Immature natural killer cell (primary cell): ENCODE results near the gene SLC6A13. TPM values are rescaled to one million over a fixed set of nuclear protein-coding genes. Genes with fewer than 3 reads are reported as not detected.

ENCODE experiments used
- DNase-seq, 3 donors: peaks; one replicate each; pipeline ENCODE4 v3.0.0; 2022; ENCODE audit warnings: mixed read lengths in 1 of 3
- H3K27ac Mint-ChIP-seq, 6 donors: one replicate each; pipeline ENCODE4 v1.8.0; 2020; ENCODE audit warnings: mixed read lengths in 6 of 6, mild to moderate bottlenecking in 5 of 6, inconsistent platforms in 4 of 6, moderate library complexity in 3 of 6
- H3K27me3 Mint-ChIP-seq, 3 donors: one replicate each; pipeline ENCODE4 v1.8.0; 2020 to 2021; ENCODE audit warnings: low read depth in 3 of 3, mild to moderate bottlenecking in 3 of 3, mixed read lengths in 3 of 3, moderate library complexity in 3 of 3, inconsistent platforms in 1 of 3
- H3K36me3 Mint-ChIP-seq, 3 donors: one replicate each; pipeline ENCODE4 v1.8.0; 2020; ENCODE audit warnings: mixed read lengths in 3 of 3, inconsistent platforms in 2 of 3, mild to moderate bottlenecking in 2 of 3
- H3K4me1 Mint-ChIP-seq, 2 donors: one replicate each; pipeline ENCODE4 v1.8.0; 2020; ENCODE audit warnings: inconsistent platforms in 2 of 2, mild to moderate bottlenecking in 2 of 2, mixed read lengths in 2 of 2, moderate library complexity in 1 of 2
- H3K4me3 Mint-ChIP-seq, 5 donors: one replicate each; pipeline ENCODE4 v1.8.0; 2020; ENCODE audit warnings: mild to moderate bottlenecking in 5 of 5, mixed read lengths in 5 of 5, inconsistent platforms in 3 of 5, moderate library complexity in 3 of 5
- H3K9me3 Mint-ChIP-seq, 6 donors: one replicate each; pipeline ENCODE4 v1.8.0; 2020; ENCODE audit warnings: mild to moderate bottlenecking in 6 of 6, mixed read lengths in 6 of 6, inconsistent platforms in 4 of 6, moderate library complexity in 3 of 6
- polyA plus RNA-seq, 3 donors: library from polyadenylated mRNA; unstranded; fragments of 300-500 nt; fragmentation: Illumina TruSeq; gene quantifications; one replicate each; pipeline ENCODE4 v1.2.3, GENCODE V29; 2021

Gene SLC6A13
- polyA plus RNA-seq, 3 donors from 2014 or later: 0.16 TPM; not detected in 2

DNA sequence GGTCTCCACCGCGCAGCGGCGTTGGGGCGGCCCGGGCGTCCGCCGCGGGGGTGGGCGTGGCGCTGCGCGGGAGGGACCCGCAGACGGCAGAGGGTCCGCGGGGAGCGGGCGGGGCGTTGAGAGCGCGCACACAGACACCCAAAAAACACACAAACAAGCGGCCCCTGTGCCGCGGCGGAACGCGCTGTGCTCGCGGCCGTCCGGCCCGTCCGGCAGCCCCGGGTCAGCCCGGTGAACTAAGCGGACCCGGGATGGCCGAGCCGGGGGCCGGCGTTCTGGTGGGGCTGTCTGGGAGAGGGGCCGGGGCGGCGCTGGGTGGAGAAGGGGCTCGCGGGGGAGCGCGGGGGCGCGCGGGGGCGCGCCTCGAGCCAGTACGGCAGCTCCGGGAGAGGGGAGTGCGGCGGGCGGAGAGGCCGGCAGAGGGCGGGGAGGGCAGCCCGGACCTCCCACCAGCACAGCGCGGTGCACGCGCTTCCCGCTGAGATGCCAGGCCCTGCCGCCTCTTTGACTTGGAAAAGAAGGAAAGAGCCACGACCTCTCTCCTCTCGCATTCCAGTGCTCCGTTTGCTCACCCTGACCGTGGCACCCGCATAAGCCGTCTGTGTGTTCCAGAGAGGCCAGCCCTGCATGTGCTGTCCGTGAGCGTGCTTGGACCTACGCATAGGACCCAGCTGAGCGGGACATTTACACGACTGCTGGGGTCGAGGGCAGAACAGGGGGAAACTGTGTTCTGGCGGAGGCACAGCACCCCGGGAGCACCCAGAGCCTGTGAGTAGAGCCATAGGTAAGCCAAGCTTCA lies 59.0 kb downstream of the SLC6A13 start:
- Mint-ChIP-seq H3K27ac (no peak overlapping the region), H3K27me3 (peaks cover 8 to 16% (median 15%) of the 10 kb centered on the region in 3 donors), H3K4me3 (peak overlapping the region in 2 of 5 donors; percentile 1 to 17), H3K36me3 (no peaks in the 10 kb centered on the region), H3K9me3 (peaks cover 0 to 2% (median 0%) of the 10 kb centered on the region in 6 donors), H3K4me1 (peaks cover 0 to 5% of the 10 kb centered on the region in 2 donors)
- DNase-seq: no peak

DNA sequence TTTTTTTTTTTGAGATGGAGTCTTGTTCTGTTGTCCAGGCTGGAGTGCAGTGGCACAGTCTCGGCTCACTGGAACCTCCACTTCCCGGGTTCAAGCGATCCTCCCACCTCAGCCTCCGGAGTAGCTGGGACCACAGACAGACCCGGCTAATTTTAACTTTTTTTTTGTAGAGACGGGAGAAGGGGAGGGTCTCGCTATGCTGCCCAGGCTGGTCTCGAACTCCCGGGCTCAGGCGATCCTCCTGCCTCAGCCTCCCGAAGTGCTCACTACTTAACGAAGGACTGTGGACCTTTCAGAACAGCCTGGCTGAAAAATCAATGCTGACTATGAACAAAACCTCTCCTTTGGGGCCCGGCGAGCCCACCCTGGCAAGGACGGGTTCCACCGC lies 59.6 kb downstream of the SLC6A13 start:
- H3K4me3 Mint-ChIP-seq: no peak overlapping the region
- peaks cover 0 to 2% (median 0%) of the 10 kb centered on the region in 6 donors for H3K9me3 Mint-ChIP-seq
- H3K27me3 Mint-ChIP-seq: peaks cover 8 to 17% (median 16%) of the 10 kb centered on the region in 3 donors
- H3K4me1 Mint-ChIP-seq: peaks cover 0 to 5% of the 10 kb centered on the region in 2 donors
- no peak overlapping the region for H3K27ac Mint-ChIP-seq
- no peaks in the 10 kb centered on the region for H3K36me3 Mint-ChIP-seq
- no peak for DNase-seq

DNA sequence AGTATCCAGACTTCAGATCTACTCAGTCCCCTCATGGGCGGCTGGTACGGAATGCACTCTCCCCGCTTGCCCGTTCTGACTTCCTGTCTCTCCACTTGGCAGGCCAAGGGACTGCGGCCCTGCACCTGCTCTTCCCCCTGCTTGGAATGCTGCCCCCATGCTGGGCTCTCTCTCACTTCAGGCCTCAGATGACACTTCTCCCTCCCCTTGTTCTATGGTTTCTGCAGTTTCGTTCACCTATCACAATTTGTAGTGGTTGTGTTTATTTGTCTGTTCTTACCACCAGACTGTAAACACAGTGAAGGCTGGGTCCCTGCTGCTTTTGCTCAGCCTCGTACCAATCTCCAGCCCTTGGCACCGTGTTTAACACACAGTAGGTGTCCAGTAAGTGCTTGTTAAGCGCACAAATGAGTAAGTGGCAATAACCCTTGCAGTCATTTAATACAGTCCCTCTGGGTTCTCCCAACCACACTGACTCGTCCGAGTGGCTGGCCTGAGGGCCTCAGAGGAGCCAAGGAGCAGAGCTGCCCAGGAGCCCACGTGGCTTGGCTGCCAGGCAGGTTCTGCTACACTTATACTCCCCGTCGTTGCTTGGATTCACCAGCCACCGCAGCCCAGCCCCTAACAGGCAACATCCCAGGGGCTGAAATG lies 60.4 kb downstream of the SLC6A13 start:
- Mint-ChIP-seq H3K9me3 (peaks cover 0 to 2% (median 0%) of the 10 kb centered on the region in 6 donors), H3K27me3 (peaks cover 8 to 17% (median 16%) of the 10 kb centered on the region in 3 donors), H3K36me3 (no peaks in the 10 kb centered on the region), H3K4me1 (peaks cover 0 to 5% of the 10 kb centered on the region in 2 donors), H3K4me3 (peak overlapping the region in 3 of 5 donors; percentile 13 to 65 (median 55)), H3K27ac (no peak overlapping the region)
- no peak for DNase-seq

DNA sequence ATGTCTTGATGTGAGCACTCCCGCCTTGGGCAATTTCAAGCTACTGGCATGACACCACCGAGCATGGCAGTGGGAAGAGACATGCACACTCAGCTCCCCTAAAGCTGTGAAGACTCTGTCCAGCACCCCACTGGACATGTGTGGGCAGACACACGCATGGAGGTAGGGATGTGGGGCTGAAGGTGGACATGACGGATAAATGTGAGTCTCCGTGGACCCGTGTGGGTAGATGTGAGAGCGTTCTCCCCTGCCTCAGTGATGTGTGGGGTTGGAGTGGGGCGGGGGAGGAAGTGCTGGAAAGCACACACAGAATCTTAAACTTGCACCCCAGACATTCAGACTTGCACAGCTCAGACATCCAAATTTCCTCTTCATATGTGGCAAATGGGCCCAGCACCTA lies 61.3 kb downstream of the SLC6A13 start:
- Mint-ChIP-seq H3K4me3 (no peak overlapping the region), H3K27me3 (peaks cover 8 to 17% (median 16%) of the 10 kb centered on the region in 3 donors), H3K36me3 (no peaks in the 10 kb centered on the region), H3K4me1 (peaks cover 0 to 5% of the 10 kb centered on the region in 2 donors), H3K27ac (no peak overlapping the region), H3K9me3 (peaks cover 0 to 2% (median 0%) of the 10 kb centered on the region in 6 donors)
- no peak for DNase-seq

DNA sequence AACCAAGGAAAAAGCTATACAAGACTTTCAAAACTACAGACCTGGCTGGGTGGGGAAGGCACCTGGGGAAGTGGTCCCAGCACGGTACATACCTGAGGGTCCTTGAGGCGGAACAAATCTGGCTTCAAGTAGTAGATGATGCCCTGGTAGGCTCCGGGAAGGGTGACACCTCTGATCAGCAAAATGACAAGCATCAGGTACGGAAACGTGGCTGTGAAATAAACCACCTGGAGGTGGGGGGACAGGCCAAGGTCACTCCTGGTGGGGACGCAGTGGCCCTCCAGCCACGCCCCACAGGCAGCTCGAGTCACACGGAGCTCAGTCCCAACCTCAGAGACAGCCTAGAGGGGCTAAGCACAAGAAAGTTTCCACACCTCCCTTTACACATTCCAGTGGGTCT lies 63.9 kb downstream of the SLC6A13 start:
- Mint-ChIP-seq H3K4me3 (no peak overlapping the region), H3K27ac (no peak overlapping the region), H3K36me3 (no peaks in the 10 kb centered on the region), H3K4me1 (peaks cover 0 to 5% of the 10 kb centered on the region in 2 donors), H3K9me3 (peaks cover 0 to 2% (median 0%) of the 10 kb centered on the region in 6 donors), H3K27me3 (peaks cover 3 to 12% (median 7%) of the 10 kb centered on the region in 3 donors)
- no peak for DNase-seq

DNA sequence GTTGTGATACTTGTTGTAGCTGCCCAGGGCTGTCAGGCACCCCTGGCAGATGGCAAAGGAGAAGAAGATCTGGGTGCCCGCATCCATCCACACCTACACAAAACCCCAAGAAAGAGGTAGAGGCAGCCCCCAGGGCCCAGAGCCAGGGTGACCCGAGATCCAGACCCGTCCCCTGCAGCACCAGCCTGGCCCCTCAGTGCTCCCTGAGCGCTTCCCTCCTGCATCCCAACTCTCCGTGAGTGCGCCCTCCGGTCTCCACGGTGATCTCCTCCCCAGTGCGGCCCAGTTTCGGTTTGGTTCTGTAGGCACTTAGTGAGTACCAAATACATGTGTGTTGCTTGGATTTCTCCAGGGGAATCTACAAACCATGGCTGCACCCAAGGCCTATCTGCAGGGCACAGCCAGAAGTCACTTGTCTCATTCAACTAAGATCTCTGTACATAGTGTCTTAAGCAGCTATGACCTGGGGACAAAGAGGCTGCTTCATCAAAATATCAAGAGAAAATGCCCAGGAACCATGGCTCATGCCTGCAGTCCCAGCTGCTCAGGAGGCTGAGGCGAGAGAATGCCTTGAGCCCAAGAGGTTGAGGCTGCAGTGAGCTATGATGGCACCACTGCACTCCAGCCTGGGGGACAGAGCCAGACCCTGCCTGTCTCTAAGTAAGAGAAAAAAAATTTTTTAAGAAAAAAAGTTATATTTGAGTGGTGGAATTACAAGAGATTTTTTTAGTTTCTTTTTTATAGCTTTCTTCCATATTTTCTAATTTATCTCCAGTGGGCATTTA lies 64.5 kb downstream of the SLC6A13 start:
- H3K27me3 Mint-ChIP-seq: peaks cover 3 to 12% (median 8%) of the 10 kb centered on the region in 3 donors
- H3K9me3 Mint-ChIP-seq: peaks cover 0 to 2% (median 0%) of the 10 kb centered on the region in 6 donors
- H3K4me1 Mint-ChIP-seq: peaks cover 0 to 5% of the 10 kb centered on the region in 2 donors
- no peak overlapping the region for H3K4me3 Mint-ChIP-seq
- H3K36me3 Mint-ChIP-seq: no peaks in the 10 kb centered on the region
- no peak for DNase-seq
- H3K27ac Mint-ChIP-seq: no peak overlapping the region

DNA sequence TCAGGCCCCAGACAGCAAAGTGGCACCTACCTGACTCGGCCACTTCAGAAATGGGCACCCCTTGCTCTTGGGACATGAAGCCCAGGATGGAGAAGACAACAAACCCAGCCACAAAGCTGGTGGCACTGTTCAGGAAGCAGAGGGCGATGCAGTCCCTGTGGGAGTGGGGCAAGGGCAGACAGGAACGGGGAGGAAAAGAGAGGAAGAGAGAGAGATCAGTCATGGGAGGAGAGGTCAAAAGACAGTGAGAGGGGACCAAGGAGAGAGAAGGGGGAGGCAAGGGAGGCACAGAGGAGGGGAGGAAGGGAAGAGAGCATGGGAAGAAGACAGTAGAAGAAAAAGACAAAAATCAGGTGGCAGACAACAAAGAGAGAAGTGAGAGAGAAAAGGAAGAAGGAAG lies 65.3 kb downstream of the SLC6A13 start:
- Mint-ChIP-seq H3K36me3 (no peaks in the 10 kb centered on the region), H3K9me3 (peaks cover 0 to 2% (median 0%) of the 10 kb centered on the region in 6 donors), H3K4me3 (no peak overlapping the region), H3K27ac (no peak overlapping the region), H3K4me1 (peaks cover 0 to under 1% of the 10 kb centered on the region in 2 donors), H3K27me3 (peaks cover 2 to 13% (median 8%) of the 10 kb centered on the region in 3 donors)
- DNase-seq: no peak

DNA sequence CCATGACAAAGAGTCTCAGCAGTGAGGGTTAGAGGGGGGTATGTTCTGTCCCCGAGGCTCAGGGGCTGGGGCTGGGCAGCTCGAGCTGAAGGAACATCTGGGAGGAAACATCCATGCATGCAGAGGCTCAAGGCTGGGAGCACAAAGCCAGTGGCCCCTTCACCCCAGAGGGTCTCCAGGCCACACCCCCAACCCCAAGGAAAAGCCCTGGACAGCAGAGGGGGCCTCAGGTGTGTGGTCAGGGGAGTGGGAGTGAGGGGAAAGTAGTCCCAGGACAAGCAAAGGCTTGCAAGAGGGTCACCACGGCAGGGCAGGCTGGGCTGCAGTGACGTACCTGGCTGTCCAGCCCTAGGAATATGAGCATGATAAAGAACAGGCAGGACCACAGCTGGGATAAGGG lies 66.2 kb downstream of the SLC6A13 start:
- H3K4me3 Mint-ChIP-seq: no peak overlapping the region
- H3K4me1 Mint-ChIP-seq: no peaks in the 10 kb centered on the region
- DNase-seq: no peak
- H3K36me3 Mint-ChIP-seq: no peaks in the 10 kb centered on the region
- peaks cover 2 to 15% (median 5%) of the 10 kb centered on the region in 3 donors for H3K27me3 Mint-ChIP-seq
- H3K9me3 Mint-ChIP-seq: peaks cover 0 to 2% (median 0%) of the 10 kb centered on the region in 6 donors
- no peak overlapping the region for H3K27ac Mint-ChIP-seq

DNA sequence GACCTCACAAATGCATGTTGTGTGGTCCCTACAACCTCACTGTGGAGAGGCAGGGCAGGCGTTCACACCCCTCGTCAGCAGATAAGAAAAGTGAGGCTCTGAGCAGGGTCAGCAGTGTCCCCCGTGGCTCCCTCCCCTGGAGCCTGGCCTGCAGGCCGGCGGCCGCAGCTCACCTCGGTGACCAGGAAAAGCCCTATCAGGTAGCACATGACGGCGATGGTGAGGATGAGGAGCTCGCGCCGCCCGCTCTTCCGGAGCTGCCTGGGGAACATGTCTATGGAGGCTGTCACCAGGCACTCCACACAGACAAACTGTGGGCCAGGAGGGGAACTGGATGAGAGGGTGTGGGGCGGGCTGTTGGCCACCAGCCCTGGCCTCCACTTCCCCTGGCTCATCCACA lies 66.7 kb downstream of the SLC6A13 start:
- Mint-ChIP-seq H3K4me1 (no peaks in the 10 kb centered on the region), H3K27me3 (peaks cover 2 to 14% (median 4%) of the 10 kb centered on the region in 3 donors), H3K4me3 (no peak overlapping the region), H3K27ac (no peak overlapping the region), H3K9me3 (peaks cover 0 to 1% (median 0%) of the 10 kb centered on the region in 6 donors), H3K36me3 (no peaks in the 10 kb centered on the region)
- DNase-seq: no peak

DNA sequence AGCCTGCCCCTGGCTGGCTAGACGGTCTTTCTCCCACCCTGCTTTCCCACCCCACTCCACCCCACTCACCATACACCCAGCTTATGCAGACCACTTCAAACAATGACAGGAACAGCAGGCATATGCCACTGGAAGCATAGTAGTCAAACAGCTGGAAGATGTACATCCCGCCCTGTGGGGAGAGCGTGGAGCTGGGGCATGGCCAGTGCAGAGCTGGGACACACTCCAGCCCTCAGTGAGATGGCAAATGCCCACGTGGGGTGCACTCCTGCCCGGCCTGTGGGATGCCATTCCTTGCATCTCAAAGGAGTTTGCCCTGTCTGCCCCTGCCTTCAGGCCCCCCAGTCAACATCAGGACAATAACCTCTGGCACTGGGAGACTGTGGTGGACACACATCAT lies 67.5 kb downstream of the SLC6A13 start:
- no peaks in the 10 kb centered on the region for H3K9me3 Mint-ChIP-seq
- H3K4me3 Mint-ChIP-seq: no peak overlapping the region
- no peaks in the 10 kb centered on the region for H3K36me3 Mint-ChIP-seq
- H3K4me1 Mint-ChIP-seq: no peaks in the 10 kb centered on the region
- no peak overlapping the region for H3K27ac Mint-ChIP-seq
- DNase-seq: no peak
- H3K27me3 Mint-ChIP-seq: peaks cover 2 to 14% (median 5%) of the 10 kb centered on the region in 3 donors

DNA sequence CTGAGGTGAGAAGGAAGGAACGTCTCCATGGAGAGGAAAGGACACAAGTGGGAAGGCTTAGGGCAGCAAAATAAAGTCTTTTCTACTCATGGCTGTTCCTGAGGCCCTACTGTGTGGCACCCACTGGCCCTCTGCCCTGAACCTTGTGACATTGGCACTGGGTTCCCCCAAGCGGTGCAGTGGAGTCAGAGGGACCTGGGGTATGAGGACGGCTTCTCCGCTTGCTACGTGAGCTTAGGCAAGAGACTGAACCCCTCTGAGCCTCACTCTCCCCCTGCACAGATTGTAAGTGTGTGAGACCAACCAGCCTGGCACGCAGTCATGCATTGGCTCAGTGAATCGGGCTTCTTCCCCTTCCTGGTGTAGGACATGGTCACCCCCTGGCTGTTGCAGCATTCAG lies 68.4 kb downstream of the SLC6A13 start:
- Mint-ChIP-seq H3K4me1 (peaks cover 3 to 7% of the 10 kb centered on the region in 2 donors), H3K27ac (no peak overlapping the region), H3K9me3 (no peaks in the 10 kb centered on the region), H3K27me3 (peaks cover 3 to 21% (median 5%) of the 10 kb centered on the region in 3 donors), H3K4me3 (no peak overlapping the region), H3K36me3 (no peaks in the 10 kb centered on the region)
- no peak for DNase-seq

DNA sequence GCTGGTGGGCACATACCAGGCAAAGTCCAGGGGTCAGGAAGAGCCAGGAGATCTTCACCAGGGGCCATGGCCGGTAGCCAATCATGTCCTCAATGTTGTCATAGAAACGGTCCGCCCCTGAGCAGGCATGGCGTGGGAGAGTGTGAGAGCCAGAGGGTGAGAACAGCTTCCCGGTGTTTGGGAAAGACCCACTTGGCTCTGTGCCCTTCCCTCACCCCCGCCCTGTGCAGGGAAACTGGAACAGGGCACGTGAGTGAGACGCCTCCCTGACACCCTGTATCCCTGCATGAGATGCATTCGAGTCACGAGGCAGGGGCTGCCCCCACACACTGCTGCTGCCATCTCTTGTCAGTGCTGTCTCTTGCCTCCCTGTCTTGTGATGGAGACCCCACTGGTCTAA lies 69.4 kb downstream of the SLC6A13 start:
- Mint-ChIP-seq H3K27ac (no peak overlapping the region), H3K36me3 (no peaks in the 10 kb centered on the region), H3K27me3 (peaks cover 3 to 22% (median 3%) of the 10 kb centered on the region in 3 donors), H3K4me3 (no peak overlapping the region), H3K9me3 (no peaks in the 10 kb centered on the region), H3K4me1 (peaks cover 9 to 15% of the 10 kb centered on the region in 2 donors)
- no peak for DNase-seq

DNA sequence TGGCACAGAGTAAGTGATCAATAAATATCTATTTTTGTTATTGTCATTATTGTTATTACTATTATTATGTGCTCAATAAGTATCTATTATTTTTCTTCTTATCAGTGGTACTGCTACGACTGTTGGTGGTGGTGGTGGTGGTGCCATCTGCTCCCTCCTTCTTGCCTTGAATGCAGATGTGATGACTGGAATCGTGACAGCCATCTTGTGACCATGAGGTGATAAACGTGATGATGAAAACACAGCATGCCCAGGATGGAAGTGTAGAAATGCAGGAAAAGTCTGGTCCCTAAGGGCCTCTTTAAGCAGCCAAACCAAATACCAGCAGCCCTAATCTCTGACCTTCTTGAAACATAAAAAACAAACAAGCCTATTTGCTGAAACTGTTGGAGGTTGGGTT lies 71.1 kb downstream of the SLC6A13 start:
- DNase-seq: no peak
- no peak overlapping the region for H3K27ac Mint-ChIP-seq
- H3K4me3 Mint-ChIP-seq: no peak overlapping the region
- no peaks in the 10 kb centered on the region for H3K9me3 Mint-ChIP-seq
- H3K27me3 Mint-ChIP-seq: peaks cover 6 to 24% (median 6%) of the 10 kb centered on the region in 3 donors
- no peaks in the 10 kb centered on the region for H3K36me3 Mint-ChIP-seq
- H3K4me1 Mint-ChIP-seq: peaks cover 21 to 24% of the 10 kb centered on the region in 2 donors
